Adrenal gland (tissue), 5 donors: ENCODE measurements around the gene TRMT6.

Experiments
- POLR2A ChIP-seq, 2 donors: fragments of 450-650 bp; IDR thresholded peaks; one replicate each; pipeline ENCODE4 v1.6.1; 2017; ENCODE audit warnings: antibody characterized with exemption in 2 of 2, mild to moderate bottlenecking in 2 of 2, moderate library complexity in 1 of 2
- TF ChIP-seq, protein P1 (sequence below), 6 experiments: fragments of 450-650 bp in 4 of 6; fragments of 200-600 bp in 2 of 6; sonication (generic) in 1 of 6; IDR thresholded peaks; 1 replicate in 5 of 6; 2 replicates in 1 of 6; pipeline versions ENCODE4 v1.5.1 to v1.8.0; 2016 to 2021; ENCODE audit warnings: antibody characterized with exemption in 6 of 6, mild to moderate bottlenecking in 2 of 6, moderate library complexity in 1 of 6
- donor health status: DM: no; HTN: no; CAD: no.

DNA sequence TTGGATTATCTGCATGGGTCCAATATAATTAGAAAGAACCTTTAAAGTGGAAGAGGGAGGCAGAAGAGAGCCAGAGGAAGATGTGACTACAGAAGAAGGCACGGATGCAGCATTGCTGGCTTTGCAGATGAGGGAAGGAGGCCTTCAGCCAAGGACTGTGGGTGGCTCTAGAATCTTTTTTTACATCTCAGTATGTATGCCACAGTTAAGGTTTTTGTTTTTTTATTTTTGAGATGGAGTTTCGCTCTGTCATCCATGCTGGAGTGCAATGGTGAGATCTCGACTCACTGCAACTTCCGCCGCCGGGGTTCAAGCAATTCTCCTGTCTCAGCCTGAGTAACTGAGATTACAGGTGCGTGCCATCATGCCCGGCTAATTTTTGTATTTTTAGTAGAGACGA, 49.5 kb upstream of the TRMT6 start:
- TF ChIP-seq POLR2A (IDR thresholded peaks at IDR 0.05), result no peak
- TF ChIP-seq, protein P1, sequence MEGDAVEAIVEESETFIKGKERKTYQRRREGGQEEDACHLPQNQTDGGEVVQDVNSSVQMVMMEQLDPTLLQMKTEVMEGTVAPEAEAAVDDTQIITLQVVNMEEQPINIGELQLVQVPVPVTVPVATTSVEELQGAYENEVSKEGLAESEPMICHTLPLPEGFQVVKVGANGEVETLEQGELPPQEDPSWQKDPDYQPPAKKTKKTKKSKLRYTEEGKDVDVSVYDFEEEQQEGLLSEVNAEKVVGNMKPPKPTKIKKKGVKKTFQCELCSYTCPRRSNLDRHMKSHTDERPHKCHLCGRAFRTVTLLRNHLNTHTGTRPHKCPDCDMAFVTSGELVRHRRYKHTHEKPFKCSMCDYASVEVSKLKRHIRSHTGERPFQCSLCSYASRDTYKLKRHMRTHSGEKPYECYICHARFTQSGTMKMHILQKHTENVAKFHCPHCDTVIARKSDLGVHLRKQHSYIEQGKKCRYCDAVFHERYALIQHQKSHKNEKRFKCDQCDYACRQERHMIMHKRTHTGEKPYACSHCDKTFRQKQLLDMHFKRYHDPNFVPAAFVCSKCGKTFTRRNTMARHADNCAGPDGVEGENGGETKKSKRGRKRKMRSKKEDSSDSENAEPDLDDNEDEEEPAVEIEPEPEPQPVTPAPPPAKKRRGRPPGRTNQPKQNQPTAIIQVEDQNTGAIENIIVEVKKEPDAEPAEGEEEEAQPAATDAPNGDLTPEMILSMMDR (IDR thresholded peaks at IDR 0.05), result no peak
